Measurements from ENCODE around the gene TRIM3.

DNA sequence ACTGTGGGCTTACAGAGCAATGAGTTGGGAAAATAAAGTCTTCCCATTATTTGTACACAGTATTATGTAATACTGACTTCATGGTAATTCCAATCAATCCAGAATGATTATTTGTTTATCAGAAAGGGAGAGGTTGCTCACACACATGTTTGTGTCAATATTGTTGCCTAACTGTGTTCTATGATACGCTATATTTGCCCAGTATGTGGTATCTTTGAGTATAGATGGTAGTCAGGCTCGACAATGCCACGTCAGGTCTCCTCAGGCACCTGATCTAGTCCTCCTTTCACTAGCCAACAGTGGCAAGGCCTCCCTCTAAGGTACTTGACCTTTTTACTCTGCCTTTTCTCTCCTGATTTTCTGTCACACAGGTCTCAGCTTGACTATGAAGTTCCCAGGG is 28.6 kb upstream of the TRIM3 start:
- TF ChIP-seq, protein P1, sequence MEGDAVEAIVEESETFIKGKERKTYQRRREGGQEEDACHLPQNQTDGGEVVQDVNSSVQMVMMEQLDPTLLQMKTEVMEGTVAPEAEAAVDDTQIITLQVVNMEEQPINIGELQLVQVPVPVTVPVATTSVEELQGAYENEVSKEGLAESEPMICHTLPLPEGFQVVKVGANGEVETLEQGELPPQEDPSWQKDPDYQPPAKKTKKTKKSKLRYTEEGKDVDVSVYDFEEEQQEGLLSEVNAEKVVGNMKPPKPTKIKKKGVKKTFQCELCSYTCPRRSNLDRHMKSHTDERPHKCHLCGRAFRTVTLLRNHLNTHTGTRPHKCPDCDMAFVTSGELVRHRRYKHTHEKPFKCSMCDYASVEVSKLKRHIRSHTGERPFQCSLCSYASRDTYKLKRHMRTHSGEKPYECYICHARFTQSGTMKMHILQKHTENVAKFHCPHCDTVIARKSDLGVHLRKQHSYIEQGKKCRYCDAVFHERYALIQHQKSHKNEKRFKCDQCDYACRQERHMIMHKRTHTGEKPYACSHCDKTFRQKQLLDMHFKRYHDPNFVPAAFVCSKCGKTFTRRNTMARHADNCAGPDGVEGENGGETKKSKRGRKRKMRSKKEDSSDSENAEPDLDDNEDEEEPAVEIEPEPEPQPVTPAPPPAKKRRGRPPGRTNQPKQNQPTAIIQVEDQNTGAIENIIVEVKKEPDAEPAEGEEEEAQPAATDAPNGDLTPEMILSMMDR (IDR thresholded peaks at IDR 0.05), result no peak
- TF ChIP-seq EZH2 (IDR thresholded peaks at IDR 0.05; ENCODE audit: borderline replicate concordance, insufficient read depth, low read depth, low read length, poor library complexity, severe bottlenecking), result no peak
